Stimulated activated CD8-positive, alpha-beta memory T cell treated with anti-CD3 and anti-CD28 coated beads, Interleukin-7, amount 100 ng/mL, for 48 hours (primary cell): ENCODE data around the gene EBI3.
"Not testable (repeated sequence)": the region's sequence is repeated elsewhere in the genome, so short reads cannot be mapped to it uniquely, and the experiment has no call there.

Experiments
- DNase-seq, 2 donors: peaks; one replicate each; pipeline ENCODE4 v3.0.0-alpha.2; 2020; ENCODE audit warnings: low read depth in 1 of 2; ENCODE audit errors: extremely low read depth in 1 of 2

The EBI3 gene

DNA sequence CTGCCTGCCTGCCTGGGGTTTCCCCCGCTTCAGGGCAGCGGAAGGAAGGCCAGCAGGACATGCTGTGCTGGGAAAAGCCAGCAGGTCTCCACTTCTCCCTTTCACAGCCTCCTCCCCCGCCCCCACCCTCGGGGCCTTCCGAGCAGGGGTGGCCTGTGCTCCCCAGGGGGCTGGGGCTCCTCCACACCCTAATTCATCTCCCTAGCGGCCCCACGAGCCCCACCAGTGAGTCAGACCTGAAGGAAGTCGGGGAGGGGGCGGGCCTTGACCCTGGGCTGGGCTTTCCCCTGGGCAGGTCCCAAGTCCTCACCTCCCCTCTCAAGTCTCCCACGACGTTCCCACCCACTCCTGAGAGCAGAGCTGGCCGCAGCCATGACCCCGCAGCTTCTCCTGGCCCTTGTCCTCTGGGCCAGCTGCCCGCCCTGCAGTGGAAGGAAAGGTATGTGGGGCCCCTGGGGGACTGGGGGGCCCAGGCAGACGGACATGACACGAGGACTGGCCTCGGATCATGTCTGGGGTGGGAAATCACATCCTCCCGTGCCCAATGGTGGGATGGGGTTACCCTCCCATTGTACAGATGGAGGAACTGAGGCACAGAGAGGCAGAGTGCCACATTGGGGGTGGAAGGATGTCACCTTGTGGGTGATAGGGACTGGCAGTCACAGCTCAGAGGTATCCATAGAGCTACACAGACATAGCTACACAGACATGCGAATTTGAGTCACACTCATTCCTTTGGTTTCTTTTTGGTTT, at the start of gene EBI3:
Gene EBI3 (plus strand): TSS at position 345 of the 753 bp plus-strand sequence. CDS start 28 bp downstream, at position 373.
- DNase-seq: peak; percentile 43 to 59

DNA sequence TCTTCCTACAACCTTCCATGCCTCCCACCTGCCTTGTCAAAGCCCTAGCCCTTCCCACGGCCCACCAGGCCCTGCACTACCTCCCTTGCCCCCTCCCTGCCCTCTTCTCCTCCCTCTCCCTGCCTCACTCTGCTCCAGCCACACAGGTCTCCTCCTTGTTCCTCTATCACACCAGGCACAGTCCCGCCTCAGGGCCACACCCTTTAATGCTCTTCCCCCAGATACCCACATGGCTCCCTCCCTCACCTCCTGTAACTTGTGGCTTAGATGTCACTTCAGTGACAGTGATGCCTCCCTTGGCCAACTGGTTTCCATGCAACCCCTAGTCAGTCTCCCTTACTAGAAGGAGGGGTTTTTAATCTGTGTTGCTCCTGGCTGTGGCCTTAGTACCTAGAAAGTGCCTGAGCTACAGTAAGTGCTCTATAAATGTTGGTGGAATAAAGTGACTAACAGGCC, 48.2 kb upstream of the EBI3 start:
- no peak for DNase-seq

DNA sequence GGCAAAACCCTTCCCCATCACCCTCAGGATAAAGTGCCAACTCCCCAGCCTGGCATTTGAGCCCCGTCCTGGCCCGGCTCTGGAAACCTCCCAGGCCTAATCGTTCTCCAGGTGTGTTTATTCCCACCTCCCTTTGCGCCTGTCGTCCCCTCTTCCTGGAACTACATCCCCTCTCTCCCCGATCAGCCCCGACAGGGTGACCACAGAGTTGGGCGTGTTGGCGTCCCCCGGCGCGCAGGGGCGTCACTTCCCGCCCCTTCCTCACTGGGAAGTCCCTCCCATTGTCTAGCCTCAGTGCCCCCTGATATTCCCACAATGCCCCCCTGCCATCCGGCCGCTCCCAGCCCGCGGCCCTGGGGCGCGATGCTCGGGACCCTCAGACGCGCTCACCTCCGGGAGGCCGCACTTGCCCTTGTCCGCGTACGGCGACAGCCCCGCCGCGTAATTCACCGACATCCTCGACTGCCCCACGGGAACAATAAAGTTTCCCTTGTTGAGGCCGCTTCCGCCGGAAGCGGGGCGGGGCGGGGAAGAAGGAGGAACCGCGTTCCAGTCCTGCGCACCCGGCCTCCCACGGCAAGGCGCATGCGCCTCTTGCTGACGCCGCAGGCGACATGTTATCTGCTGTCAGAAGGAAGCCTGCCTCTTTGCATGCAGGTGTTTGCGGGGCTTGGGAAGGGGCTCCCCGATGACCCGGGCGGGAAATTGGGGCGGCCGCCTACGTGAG, 47.1 kb upstream of the EBI3 start, which contains the start of the genes ANKRD24 and SIRT6:
Gene ANKRD24 (plus strand): TSS at position 606 of the 727 bp plus-strand sequence. CDS start 3,737 bp downstream, outside the sequence.
Gene SIRT6 (minus strand): TSS at position 480 of the 727 bp plus-strand sequence. CDS start 24 bp downstream, at position 456.
- DNase-seq: peak; percentile 89 to 92

DNA sequence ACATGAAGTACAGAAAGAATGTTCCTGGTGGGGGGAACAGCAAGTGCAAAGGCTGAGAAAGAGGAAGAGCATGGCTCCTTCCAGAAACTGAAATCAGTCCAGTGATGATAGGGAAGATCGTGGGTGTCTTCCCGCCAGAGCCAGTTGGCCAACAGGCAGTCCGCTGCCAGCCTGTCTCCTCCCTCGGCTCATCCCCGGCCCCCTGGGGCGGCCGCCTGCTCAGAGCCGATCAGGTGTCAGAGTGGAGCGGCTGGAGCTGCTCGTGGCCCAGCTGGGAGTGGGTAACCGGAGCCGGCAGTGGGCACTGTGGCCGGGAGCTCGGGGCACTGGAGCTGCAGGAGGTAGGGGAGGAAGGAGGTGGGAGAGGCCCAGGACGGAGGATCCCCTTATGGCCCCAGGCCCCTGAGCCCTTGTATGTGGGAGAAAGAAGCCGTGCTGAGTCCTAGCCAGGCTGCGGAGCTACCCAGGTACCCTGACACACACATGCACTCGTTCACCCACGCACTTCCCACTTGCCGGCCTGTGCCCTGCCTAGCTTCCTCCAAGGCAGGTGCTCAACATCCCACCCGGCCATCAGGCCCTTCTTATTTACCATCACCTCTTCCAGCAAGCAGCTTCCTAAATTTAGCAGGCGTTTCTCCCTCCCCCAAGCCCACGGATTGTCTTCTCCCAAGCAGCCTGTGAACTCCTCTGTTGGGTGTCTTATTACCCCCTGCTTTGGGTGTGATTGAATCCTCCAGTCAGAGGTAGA, 45.2 kb upstream of the EBI3 start:
- no peak for DNase-seq

DNA sequence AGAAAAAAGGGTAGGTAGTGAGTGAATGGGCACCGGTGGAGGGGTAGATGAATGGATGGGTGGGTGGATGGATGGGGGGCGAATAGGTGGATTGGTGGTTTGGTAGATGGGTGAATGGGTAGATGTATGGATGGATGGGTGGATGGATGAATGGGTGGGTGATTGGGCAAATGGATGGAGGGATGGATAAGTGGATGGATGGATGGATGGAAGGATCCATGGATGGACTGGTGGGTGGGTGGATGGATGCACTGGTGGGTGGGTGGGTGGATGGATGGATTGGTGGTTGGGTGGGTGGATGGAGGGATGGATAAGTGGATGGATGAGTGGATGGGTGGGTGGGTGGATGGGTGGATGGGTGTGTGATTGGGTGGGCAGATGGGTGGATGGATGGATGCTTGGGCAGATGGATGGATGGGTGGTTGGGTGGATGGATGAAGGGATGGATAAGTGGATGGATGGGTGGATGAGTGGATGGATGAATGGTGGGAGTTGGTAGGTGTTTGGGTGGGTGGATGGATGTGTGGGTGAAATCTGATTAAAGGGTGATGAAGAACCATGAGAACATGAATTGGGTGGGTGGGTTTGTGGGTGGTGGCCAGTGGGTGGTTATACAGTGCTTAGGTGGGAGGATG, 44.5 kb upstream of the EBI3 start:
- no peak for DNase-seq

DNA sequence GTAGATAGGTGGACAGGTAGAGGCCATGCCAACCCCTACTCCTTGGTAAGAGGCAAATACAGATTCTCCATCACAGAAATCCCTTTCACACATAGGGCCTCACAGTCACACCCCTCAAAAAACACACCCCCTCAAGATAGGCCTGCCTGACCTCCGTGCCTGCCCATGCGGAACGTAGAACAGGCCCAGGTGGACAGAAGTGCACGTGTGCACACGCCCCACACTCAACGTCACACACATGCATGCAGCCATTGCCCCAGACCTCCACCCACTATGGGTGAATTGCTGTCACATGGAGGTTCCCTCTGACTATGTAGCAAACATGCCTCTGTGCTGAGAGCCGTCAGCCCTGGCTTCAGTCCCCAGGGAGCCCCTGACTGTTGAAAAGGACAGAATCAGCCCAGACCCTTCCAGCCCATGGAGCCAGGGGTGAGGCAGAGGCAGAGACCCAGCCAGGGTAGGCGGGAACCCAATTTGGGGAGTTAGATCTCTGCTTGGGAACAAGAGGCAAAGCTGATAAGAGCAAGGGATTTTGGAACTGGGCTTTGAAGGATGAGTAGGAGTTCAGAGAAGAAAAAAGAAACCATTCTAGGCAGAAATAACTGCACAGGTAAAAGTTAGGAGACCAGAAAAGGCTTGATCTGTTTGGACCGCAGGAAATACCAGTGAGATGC, 43.8 kb upstream of the EBI3 start:
- no peak for DNase-seq

DNA sequence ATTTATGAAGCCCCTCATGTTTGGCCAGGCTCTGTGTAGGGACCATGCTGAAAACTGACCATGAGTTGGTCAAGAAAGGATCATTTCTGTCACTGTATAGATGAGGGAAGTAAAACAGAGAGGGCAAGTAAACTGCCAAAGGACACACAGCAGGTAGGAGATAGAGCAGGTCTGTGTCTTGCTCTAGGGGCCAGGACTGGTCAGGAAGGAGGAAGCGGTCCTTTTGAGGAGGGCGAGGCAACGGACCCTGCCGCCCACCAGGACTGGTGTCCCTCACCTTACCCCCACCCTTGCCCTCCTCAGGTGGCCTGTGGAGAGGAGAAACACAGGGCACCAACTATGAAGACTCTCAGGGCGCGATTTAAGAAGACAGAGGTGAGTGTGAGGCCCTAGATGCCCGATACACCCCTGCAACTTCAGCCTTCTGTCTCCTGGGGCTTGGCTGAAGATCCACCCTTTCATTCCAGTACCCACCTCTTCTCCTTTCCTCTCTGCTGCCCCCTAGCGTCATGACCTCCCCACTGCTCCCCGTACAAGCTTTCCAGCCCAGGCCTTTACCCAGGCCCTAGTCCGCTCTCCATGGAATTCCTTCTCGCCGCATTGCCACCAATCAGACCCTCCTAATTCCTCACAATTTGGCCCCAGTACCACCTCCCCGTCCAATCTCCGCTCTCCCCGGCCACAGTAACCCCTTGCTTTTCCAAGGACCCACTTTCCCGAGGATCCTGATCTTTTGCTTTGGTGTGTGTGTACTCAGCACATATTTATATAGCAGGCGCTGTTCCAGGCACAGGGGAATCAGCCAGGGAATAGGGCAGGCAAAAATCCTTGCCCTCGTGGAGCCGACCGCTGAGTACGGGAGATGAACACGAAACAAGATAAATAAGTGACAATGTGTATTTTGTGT, 43.0 kb upstream of the EBI3 start:
- peak; percentile 43 to 70 for DNase-seq

DNA sequence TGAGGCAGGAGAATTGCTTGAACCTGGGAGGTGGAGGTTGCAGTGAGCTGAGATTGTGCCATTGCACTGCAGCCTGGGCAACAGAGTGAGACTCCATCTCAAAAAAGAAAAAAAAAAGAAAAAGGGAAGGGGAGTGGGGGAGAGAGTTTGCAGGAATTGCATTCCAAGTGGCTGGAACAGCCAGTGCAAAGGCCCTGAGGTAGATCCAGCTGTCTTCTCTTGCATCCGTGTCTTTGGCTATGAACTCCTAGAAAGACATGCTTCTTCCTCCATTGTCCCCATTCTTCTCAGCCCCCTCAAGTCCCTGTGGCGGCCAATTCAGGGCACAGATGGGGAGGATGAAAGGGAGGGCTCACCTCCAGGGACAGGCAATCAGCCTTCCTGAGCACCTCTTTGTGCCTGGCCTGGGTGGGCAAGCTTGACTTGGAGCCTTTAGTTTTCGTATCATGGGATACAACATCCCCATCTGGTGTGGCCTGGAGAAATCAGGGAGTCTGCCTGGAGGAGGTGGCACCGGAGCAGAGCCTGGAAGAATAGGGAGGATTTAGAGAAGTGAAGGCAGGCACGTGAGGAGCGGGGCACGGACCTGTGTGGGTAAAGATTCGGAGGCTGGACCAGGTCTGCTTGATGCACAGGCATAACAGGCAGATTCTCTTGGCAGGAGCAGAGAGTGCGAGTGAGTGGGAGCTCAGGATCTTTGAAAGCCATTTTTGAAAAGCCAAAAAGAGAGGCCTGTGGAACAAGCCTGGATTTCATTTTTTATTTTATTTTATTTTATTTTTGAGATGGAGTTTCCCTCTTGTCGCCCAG, 41.8 kb upstream of the EBI3 start:
- DNase-seq: no peak

DNA sequence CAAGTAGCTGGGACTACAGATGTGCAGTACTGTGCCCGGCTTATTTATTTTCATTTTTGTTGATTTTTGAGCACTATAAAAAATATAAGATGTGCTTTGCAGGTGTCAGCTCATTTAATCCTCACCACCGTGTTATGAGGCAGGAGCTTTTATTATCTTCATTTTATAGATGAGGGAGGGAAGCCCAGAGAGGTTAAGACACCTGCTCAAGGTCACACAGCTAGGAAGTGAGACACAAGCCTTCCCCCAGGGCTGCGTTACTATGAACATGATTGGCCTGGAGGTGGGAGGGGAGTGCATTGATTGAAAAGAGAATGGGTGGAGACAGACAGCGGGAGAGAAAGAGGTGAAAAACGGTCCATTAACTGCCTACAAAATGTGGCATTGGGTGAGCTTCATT, 39.7 kb upstream of the EBI3 start:
- DNase-seq: no peak

DNA sequence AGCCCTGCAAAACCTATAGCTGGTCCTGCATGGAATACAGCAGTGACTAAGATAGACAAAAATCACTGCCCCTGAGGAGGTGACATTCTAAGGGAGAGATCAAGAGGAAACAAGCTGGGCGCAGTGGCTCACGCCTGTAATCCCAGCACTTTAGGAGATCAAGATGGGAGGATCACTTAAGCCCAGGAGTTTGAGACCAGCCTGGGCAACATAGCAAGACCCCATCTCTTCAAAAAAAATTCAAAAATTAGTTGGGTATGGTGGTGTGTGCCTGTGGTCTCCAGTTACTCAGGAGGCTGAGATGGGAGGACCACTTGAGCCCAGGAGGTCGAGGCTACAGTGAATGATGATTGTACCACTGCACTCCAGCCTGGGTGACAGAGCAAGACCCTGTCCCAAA, 36.8 kb upstream of the EBI3 start:
- DNase-seq: not testable (repeated sequence)

DNA sequence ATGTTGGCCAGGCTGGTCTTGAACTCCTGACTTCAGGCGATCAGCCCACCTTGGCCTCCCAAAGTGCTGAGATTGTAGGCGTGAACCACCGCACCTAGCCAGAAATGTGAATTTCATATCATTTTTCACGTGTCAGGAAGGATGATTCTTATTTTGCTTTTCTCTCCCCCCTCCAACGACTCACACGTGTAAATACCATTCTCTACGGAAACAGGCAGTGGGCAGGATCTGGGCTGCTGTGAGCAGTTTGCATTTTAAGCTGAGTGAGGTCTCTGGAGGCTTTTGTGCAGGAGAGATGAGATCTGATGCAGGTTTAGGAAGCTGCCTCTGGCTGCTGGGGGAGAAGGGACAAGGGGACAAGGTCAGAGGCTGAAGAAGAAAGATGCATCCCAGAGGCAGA, 35.0 kb upstream of the EBI3 start:
- no peak for DNase-seq

DNA sequence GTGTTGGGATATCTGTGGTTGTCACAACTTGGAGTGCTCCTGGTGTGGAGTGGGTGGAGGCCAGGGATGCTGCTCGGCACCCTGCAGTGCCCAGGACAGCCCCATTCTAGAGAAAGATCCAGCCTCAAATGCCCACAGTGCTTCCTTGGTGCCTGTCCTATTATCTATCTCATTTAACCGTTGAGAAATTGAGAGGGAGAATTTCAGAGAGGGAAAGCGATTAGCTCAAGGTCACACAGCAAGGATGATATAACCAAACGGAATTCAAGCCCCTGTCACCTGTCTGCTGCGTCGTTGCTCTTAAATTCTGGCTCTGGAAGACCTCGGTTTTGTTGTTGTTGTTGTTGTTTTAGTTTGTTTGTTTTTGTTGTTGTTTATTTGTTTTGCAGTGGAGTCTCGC, 33.3 kb upstream of the EBI3 start:
- no peak for DNase-seq

DNA sequence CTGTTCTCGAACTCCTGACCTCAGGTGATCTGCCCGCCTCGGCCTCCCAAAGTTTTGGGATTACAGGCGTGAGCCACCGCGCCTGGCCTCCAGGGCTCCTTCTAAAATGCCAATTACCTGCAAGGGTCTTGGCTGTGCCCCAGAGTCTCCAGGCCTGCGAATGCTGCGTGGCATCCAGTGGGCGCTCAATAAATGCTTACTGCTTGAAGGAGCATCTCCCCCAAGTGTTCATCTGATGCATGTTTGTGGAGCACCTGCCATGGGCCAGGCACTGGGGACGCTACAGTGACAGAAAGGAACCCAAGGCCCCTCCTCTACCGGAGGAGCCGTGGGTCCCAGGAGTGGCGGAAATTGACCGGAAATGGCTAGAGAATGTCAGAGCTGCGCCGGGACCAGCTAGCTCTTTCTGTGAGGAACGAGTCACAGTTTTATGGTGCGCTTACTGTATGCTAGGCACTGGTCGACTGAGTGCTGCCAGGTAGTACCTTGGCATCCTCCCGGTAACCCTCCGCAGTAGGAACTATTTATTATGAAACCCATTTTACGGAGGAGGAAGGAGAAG, 32.7 kb upstream of the EBI3 start:
- no peak for DNase-seq

DNA sequence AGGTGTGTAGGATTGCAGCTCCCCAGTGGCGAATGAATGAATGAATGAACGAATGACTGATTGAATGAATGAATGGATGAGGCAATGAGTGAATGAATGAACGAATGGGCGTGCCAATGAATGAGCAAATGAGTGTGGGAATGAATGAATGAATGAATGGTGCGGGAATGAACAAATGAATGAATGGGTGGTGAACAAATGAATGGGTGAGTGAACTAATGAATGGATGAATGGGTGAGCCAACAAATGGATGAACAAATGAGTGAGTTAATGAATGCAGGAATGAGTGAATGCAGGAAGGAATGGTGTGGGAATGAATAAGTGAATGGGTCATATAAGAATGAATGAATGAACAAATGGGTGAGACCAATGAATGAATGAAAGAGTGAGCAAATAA, 32.1 kb upstream of the EBI3 start:
- DNase-seq: no peak

DNA sequence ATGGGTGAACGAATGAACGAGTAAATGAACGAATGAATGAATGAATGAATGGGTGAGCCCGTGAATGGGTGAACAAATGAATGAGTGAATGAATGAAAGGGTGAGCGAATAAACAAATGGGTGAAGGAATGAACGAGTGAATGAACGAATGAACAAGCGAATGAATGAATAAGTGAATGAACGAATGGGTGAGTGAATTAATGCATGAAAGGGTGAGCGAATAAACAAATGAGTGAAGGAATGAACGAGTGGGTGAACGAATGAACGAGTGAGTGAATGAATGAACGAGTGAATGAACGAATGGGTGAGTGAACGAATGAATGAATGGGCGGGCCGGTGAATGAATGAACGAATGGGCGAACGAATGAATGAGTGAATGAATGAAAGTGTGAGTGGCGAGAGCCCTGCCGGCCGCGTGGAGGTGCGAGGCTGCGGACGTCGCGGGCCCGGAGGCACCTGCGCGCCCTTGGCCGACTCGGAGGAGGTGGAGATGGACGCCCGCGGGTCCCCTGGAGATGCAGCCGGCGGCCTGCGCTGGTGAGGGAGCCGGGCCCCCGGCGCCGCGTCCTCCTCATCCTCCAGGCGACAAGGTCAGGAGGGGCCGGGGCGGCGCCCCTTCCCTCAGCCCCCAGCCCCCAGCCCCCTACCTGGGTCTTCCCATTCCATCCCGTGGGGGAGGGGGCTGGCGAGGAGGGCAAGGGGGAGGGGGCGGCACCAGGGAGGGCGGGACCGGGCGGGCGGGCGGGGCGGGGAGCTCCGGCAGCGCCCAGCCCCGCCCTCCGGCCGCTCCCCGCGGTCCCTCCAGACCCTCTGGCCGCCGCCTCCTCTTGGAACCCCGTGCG, 31.5 kb upstream of the EBI3 start:
- DNase-seq: no peak

DNA sequence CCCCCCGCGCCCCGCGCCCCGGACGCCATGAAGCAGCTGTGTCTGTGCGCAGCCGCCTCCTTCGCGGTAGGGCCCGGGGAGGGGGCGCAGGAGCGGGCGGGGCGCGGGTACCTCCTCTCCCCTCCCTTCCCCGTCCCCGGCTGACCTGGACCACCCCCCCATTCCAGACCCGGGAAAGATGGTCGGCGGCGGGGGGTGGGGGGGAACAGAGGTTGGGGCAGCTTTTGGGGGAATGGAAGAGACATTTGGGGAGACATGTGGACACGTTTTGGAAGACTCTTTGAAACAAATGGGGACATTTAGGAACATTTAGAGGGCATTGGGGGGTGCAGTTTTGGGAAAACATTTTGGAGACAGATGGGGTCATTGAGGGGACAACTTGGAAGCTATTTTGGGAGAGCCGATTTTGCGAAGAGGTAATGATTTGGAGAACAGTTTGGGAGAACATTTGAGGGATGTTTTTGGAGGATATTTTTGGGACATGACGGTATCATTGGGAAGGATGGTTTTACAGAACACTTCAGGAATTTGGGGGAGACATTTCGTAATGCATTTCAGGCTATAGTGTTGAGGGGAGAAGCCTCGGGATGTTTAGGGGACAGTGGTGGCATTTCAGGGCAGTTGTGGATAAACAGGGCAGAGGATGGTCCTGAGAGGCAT, 30.7 kb upstream of the EBI3 start:
- no peak for DNase-seq
